Measurements from ENCODE around the gene NOTUM.
"Not testable (repeated sequence)": the region's sequence is repeated elsewhere in the genome, so short reads cannot be mapped to it uniquely, and the experiment has no call there.

Gene NOTUM

DNA sequence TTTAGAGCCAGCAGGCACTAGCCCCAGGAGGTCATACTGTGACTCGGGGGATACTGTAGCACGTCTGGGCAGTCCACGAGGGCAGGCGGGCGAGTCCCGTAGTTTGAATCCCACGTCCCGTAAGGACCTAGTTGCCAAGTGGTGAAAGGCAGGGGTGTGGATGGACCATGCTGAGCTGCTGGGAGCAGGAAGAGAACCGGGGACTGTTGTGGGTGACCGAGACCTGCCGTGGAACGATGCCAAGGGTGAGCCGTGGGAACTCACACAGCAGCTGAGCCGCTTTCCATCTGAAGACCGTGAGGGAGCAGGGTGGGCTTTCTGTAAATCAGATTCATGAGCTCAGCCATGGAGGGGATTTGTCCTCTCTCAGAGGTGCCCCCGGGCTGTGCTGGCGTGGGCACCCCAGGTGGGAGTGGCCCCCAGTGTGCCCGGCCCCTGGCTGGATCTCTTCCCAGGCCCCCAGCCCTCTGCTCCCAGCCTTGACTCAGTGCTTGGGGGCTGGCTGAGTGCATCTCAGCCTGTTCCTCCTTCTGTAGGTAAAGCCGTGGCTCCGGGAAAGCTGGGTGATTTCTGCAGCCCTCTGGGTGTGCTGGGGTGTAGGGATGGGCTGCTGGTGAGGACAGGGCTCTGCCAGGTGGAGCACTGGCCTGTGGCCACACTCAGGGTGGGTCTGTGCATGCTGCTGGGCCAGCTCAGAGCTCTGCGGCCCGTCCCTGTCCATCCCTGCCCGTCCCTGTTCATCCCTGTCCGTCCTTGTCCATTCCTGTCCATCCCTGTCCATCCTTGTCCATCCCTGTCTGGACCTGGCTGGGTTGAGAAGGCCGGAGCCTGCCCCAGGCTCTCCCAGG, 30.1 kb upstream of the NOTUM start:
- H3K9ac ChIP-seq (ENCODE audit: insufficient read length, low read depth), result peak overlapping the region; percentile 62
- no peak for DNase-seq (ENCODE audit: low read depth, low spot score)
- H3K4me3 ChIP-seq (ENCODE audit: insufficient read length, low read depth), result no peak overlapping the region
- peaks cover 50% of the 10 kb centered on the region for H3K4me1 ChIP-seq (ENCODE audit: insufficient read depth, insufficient read length)
- H3K9me3 ChIP-seq (ENCODE audit: insufficient read depth, low read length), result no peaks in the 10 kb centered on the region; the same call in 1 of the 2 replicates
- no peaks in the 10 kb centered on the region for H3K27me3 ChIP-seq (ENCODE audit: insufficient read depth, insufficient read length)
- TF ChIP-seq ZNF274 (IDR thresholded peaks at IDR 0.05; ENCODE audit: low read depth, low read length) (no peak), YY1 (IDR thresholded peaks at IDR 0.05; ENCODE audit: insufficient read depth, insufficient read length) (no peak), SUZ12 (IDR thresholded peaks at IDR 0.05; ENCODE audit: extremely low read depth, insufficient read depth, insufficient read length) (no peak)
- peaks cover 49% of the 10 kb centered on the region for H3K36me3 ChIP-seq (ENCODE audit: insufficient read depth, insufficient read length, low read length)

DNA sequence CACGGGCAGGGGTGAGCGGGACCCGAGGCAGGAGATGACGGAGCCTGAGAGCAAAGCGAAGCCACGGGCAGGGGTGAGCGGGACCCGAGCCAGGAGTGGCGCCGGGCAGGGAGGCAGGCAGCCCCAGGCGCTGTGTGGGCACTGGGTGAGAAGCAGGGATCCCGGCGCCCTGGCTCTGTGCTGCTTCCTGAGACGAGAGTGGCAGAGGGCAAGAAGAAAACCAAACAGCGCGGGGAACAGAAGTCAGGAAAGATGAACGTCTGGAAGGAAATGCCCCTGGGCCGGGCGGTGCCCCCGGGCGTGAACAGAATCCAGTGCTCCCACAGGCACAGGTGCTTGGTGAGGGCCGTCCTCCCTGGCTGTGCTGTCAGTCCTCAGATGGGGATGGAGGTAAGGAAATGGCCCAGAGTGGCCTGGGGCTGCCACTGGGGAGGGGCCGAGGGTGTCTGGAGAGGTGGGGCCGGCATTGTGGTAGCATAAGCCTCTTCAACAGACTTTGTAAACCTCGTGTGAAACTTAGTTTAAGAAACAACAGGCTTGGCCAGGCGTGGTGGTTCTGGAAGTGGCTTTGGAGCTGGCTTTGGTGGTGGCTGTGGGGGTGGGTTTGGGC, 26.3 kb upstream of the NOTUM start:
- no peaks in the 10 kb centered on the region; the same call in 1 of the 2 replicates for H3K9me3 ChIP-seq (ENCODE audit: insufficient read depth, low read length)
- H3K9ac ChIP-seq (ENCODE audit: insufficient read length, low read depth), result no peak overlapping the region
- peaks cover 27% of the 10 kb centered on the region for H3K4me1 ChIP-seq (ENCODE audit: insufficient read depth, insufficient read length)
- no peak for DNase-seq (ENCODE audit: low read depth, low spot score)
- no peak overlapping the region for H3K4me3 ChIP-seq (ENCODE audit: insufficient read length, low read depth)
- TF ChIP-seq SUZ12 (IDR thresholded peaks at IDR 0.05; ENCODE audit: extremely low read depth, insufficient read depth, insufficient read length) (no peak), ZNF274 (IDR thresholded peaks at IDR 0.05; ENCODE audit: low read depth, low read length) (no peak), YY1 (IDR thresholded peaks at IDR 0.05; ENCODE audit: insufficient read depth, insufficient read length) (no peak)
- H3K27me3 ChIP-seq (ENCODE audit: insufficient read depth, insufficient read length), result no peaks in the 10 kb centered on the region
- H3K36me3 ChIP-seq (ENCODE audit: insufficient read depth, insufficient read length, low read length), result peaks cover 60% of the 10 kb centered on the region

DNA sequence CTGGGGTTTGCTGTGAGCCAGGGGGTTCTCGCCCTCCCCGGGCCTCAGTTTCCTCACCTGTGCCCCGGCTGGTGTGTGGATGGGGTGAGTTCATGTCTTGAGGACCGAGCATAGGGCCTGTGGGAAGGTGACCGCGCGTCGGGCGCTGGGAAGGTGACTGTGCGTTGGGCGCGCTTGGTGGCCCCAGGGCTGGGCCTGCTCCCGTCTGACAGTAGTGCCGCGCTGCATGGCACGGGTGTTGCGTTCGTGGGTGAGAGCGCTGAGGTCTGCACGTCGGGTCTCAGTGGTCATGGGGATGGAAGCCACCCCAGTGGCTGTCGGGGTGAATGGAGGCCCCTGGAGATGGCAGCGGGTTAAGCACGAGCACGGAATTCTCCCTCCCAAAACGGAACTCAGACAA, 25.6 kb upstream of the NOTUM start:
- Histone ChIP-seq H3K4me1 (ENCODE audit: insufficient read depth, insufficient read length) (peaks cover 21% of the 10 kb centered on the region), H3K9ac (ENCODE audit: insufficient read length, low read depth) (no peak overlapping the region), H3K9me3 (ENCODE audit: insufficient read depth, low read length) (no peaks in the 10 kb centered on the region; the same call in 1 of the 2 replicates), H3K4me3 (ENCODE audit: insufficient read length, low read depth) (no peak overlapping the region), H3K36me3 (ENCODE audit: insufficient read depth, insufficient read length, low read length) (peaks cover 63% of the 10 kb centered on the region), H3K27me3 (ENCODE audit: insufficient read depth, insufficient read length) (no peaks in the 10 kb centered on the region)
- DNase-seq (ENCODE audit: low read depth, low spot score), result no peak
- TF ChIP-seq YY1 (IDR thresholded peaks at IDR 0.05; ENCODE audit: insufficient read depth, insufficient read length), result no peak
- no peak for TF ChIP-seq ZNF274 (IDR thresholded peaks at IDR 0.05; ENCODE audit: low read depth, low read length)
- TF ChIP-seq SUZ12 (IDR thresholded peaks at IDR 0.05; ENCODE audit: extremely low read depth, insufficient read depth, insufficient read length), result no peak

DNA sequence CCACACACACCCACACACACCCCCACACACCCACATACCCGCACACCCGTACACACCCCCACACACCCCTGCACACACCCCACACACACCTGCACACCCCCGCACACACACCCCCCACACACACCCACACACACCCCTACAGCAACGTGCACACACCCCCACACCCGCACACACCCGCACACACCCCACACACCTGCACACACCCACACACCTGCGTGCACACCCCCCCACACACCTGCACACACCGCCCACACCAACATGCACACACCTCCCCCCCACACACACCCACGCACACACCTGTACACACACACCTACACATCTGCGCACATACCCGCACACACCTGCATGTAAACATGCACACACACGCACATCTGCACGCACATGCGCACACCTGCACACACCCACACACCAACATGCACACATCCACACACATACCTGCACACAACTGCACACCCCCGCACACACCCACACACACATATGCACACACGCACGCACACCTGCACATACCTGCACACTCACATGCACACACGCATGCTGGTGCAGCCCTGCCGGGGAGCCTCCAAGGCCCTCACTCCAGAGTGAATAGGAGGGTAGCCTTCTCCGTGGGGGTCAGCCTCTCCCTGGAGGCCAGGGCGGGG, 23.9 kb upstream of the NOTUM start:
- Histone ChIP-seq H3K4me3 (ENCODE audit: insufficient read length, low read depth) (no peak overlapping the region), H3K27me3 (ENCODE audit: insufficient read depth, insufficient read length) (no peaks in the 10 kb centered on the region), H3K9ac (ENCODE audit: insufficient read length, low read depth) (no peak overlapping the region), H3K9me3 (ENCODE audit: insufficient read depth, low read length) (no peaks in the 10 kb centered on the region), H3K36me3 (ENCODE audit: insufficient read depth, insufficient read length, low read length) (peaks cover 59% of the 10 kb centered on the region), H3K4me1 (ENCODE audit: insufficient read depth, insufficient read length) (peaks cover 12% of the 10 kb centered on the region)
- TF ChIP-seq SUZ12 (IDR thresholded peaks at IDR 0.05; ENCODE audit: extremely low read depth, insufficient read depth, insufficient read length), result no peak
- no peak for TF ChIP-seq YY1 (IDR thresholded peaks at IDR 0.05; ENCODE audit: insufficient read depth, insufficient read length)
- TF ChIP-seq ZNF274 (IDR thresholded peaks at IDR 0.05; ENCODE audit: low read depth, low read length), result no peak
- DNase-seq (ENCODE audit: low read depth, low spot score), result no peak

DNA sequence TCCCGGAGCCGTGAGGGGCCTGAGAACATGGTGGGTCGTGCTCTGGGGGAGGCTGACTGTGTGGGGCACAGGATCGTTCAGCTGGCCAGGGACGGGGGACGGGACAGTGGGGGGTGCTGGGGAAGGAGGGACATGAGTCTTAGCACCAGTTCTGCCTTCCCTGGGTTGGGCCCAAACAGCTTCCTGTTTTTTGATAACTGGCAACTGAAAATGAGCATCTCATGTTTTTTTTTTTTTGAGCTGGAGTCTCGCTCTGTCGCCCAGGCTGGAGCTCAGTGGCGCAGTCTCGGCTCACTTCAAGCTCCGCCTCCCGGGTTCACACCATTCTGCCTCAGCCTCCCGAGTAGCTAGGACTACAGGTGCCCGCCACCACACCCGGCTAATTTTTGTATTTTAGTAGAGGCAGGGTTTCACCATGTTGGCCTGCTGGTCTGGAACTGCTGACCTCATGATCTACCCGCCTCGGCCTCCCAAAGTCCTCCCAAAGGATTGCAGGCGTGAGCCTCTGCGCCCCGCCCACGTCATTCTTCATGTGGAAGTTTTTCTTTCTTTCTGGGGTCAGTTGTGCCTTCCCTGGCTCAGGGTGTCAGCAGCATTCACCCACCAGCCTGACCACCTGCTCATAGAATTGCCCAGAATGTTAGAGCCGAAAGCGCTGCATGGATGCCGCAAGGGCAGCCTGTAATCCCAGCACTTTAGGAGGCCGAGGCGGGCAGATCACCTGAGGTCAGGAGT, 22.8 kb upstream of the NOTUM start:
- DNase-seq (ENCODE audit: low read depth, low spot score), result no peak
- Histone ChIP-seq H3K9me3 (ENCODE audit: insufficient read depth, low read length) (no peaks in the 10 kb centered on the region), H3K4me3 (ENCODE audit: insufficient read length, low read depth) (no peak overlapping the region), H3K36me3 (ENCODE audit: insufficient read depth, insufficient read length, low read length) (peaks cover 64% of the 10 kb centered on the region), H3K9ac (ENCODE audit: insufficient read length, low read depth) (no peak overlapping the region), H3K27me3 (ENCODE audit: insufficient read depth, insufficient read length) (no peaks in the 10 kb centered on the region), H3K4me1 (ENCODE audit: insufficient read depth, insufficient read length) (peaks cover 9% of the 10 kb centered on the region)
- TF ChIP-seq ZNF274 (IDR thresholded peaks at IDR 0.05; ENCODE audit: low read depth, low read length) (no peak), YY1 (IDR thresholded peaks at IDR 0.05; ENCODE audit: insufficient read depth, insufficient read length) (no peak), SUZ12 (IDR thresholded peaks at IDR 0.05; ENCODE audit: extremely low read depth, insufficient read depth, insufficient read length) (no peak)

DNA sequence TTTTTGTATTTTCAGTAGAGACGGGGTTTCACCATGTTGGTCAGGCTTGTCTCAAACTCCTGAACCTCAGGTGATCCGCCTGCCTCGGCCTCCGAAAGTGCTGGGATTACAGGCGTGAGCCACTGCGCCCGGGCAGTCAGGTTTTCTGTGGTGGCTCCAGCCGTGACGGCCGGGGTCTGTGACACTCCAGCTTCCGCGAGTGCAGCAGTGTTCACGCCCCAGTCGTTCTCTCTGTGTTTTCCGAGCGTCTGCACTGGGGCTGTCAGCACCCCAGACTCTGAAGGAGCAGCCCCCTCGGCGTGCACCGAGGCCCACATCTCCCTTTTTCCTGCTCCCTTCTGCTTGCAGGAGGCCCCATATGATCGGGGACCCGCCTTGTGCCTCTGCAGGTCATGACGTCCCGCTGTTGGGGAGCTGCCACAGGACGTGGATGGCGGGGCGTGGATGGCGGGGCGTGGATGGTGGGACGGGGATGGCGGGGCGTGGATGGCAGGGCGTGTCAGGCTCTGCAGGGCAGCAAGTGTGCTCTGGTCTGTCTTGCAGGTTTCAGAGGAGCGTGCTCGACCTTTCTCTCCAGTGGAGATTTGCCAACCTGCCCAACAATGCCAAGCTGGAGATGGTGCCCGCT, 22.1 kb upstream of the NOTUM start:
- no peak overlapping the region for H3K4me3 ChIP-seq (ENCODE audit: insufficient read length, low read depth)
- no peaks in the 10 kb centered on the region for H3K9me3 ChIP-seq (ENCODE audit: insufficient read depth, low read length)
- H3K9ac ChIP-seq (ENCODE audit: insufficient read length, low read depth), result no peak overlapping the region
- DNase-seq (ENCODE audit: low read depth, low spot score), result no peak
- peaks cover 14% of the 10 kb centered on the region for H3K4me1 ChIP-seq (ENCODE audit: insufficient read depth, insufficient read length)
- no peaks in the 10 kb centered on the region for H3K27me3 ChIP-seq (ENCODE audit: insufficient read depth, insufficient read length)
- H3K36me3 ChIP-seq (ENCODE audit: insufficient read depth, insufficient read length, low read length), result peaks cover 63% of the 10 kb centered on the region
- TF ChIP-seq SUZ12 (IDR thresholded peaks at IDR 0.05; ENCODE audit: extremely low read depth, insufficient read depth, insufficient read length), result no peak
- TF ChIP-seq YY1 (IDR thresholded peaks at IDR 0.05; ENCODE audit: insufficient read depth, insufficient read length), result no peak
- TF ChIP-seq ZNF274 (IDR thresholded peaks at IDR 0.05; ENCODE audit: low read depth, low read length), result no peak

DNA sequence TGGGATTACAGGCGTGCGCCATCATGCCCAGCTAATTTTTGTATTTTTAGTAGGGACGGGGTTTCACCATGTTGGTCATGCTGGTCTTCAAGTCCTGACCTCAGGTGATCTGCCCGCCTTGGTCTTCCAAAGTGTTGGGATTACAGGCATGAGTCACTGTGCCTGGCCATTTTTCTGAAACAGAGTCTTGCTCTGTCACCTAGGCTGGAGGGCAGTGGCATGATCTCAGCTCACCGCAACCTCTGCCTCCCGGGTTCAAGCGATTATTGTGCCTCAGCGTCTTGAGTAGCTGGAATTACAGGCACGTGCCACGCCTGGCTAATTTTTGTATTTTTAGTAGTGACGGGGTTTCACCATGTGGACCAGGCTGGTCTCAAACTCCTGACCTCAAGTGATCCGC, 20.5 kb upstream of the NOTUM start:
- not testable (repeated sequence) for H3K27me3 ChIP-seq (ENCODE audit: insufficient read depth, insufficient read length); H3K9ac ChIP-seq (ENCODE audit: insufficient read length, low read depth); H3K4me3 ChIP-seq (ENCODE audit: insufficient read length, low read depth); DNase-seq (ENCODE audit: low read depth, low spot score); H3K9me3 ChIP-seq (ENCODE audit: insufficient read depth, low read length)
- H3K4me1 ChIP-seq (ENCODE audit: insufficient read depth, insufficient read length), result peaks cover 16% of the 10 kb centered on the region
- peaks cover 52% of the 10 kb centered on the region for H3K36me3 ChIP-seq (ENCODE audit: insufficient read depth, insufficient read length, low read length)

Data from NT2/D1 (cell line).